A549 treated with Hydrocortisone at 1 μM for 4 hours (cell line): ENCODE measurements around the gene AGGF1. TPM values are rescaled to one million over a fixed set of nuclear protein-coding genes. Genes with fewer than 3 reads are reported as not detected.

Experiments
- total RNA-seq: library from RNA; stranded (reverse); fragments of 200-300 nt; extraction: Qiagen RNA extraction; gene quantifications from 5 replicates; pipeline ENCODE4 v1.2.3, GENCODE V29; 2022

The AGGF1 gene
- total RNA-seq: 11.0 to 14.7 TPM (median 13.7 TPM) in 5 replicates

DNA sequence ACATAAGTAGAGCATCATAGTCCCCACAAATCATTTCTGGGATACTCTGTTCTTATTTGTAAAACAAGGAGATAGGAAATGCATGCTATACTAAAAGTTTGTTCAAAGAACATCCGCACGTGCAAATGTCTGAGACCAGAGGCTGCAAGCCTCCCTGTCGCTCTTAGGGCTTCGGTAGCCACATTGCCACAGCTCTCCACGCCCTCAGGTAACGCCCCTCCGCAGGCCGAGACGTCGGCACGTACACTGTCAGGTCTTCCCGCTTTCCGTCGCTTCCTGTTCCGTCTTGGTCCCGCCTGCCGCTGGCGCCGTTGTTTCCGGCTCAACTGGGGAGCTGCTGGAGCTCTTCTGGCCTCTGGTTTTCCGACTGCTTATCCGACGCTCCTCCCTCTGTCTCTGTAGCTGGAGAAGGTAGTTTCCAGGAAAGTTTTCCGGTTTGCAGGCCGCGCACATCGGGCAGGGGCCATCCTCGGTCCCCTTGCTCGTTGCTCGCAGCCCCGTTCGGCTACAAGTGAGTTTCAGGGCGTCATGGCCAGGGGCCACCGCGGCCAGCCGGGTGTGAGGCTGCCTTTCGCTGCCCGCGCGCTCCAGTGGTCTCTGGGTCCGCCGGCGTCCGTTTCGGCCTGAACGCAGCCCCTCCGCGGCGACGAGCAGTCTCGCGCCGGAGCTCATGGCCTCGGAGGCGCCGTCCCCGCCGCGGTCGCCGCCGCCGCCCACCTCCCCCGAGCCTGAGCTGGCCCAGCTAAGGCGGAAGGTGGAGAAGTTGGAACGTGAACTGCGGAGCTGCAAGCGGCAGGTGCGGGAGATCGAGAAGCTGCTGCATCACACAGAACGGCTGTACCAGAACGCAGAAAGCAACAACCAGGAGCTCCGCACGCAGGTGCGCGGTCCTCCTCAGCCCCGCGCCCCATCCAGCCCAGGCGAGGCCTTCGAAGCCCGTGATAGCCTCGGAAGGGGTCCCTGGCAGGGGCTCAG is at the start of gene AGGF1:
AGGF1 (plus strand) TSS at position 308 of the 975 bp plus-strand sequence; CDS start at position 671, 363 bp downstream.

GRCh38 chr5:77086689-77087483 is 56.7 kb downstream of the AGGF1 start, which contains the start of gene ZBED3:
Gene ZBED3, minus strand, starts transcription at chr5:77087285. Its CDS starts 9,407 bp downstream, at chr5:77077878.

Other genes with a start within 250 kb of the AGGF1 start
- gene F2RL1, start 211.4 kb upstream of the AGGF1 start, total RNA-seq: 228 to 272 TPM (median 255 TPM) in 5 replicates
- gene S100Z, start 180.4 kb upstream of the AGGF1 start, total RNA-seq: not detected in 5 replicates
- gene CRHBP, start 77.4 kb upstream of the AGGF1 start, total RNA-seq: 0.16 to 0.38 TPM (median 0.32 TPM) in 3 of 5 replicates, not detected in the others
- gene ZBED3, start 56.9 kb downstream of the AGGF1 start, total RNA-seq: 3.4 to 4.7 TPM (median 4.2 TPM) in 5 replicates
- 1.2 to 2.4 TPM (median 1.7 TPM) in 5 replicates for gene PDE8B, start 180.3 kb downstream of the AGGF1 start, total RNA-seq